HG03097 (cell line): ENCODE data around the gene SLC50A1.
"Not testable (repeated sequence)": the region's sequence is repeated elsewhere in the genome, so short reads cannot be mapped to it uniquely, and the experiment has no call there.

Source experiments
- ATAC-seq: cut with Tn5 transposase; IDR thresholded peaks from one replicate; pipeline ENCODE4 v1.9.1; 2021; ENCODE audit not compliant: unreplicated experiment, low FRiP score

Gene SLC50A1

DNA sequence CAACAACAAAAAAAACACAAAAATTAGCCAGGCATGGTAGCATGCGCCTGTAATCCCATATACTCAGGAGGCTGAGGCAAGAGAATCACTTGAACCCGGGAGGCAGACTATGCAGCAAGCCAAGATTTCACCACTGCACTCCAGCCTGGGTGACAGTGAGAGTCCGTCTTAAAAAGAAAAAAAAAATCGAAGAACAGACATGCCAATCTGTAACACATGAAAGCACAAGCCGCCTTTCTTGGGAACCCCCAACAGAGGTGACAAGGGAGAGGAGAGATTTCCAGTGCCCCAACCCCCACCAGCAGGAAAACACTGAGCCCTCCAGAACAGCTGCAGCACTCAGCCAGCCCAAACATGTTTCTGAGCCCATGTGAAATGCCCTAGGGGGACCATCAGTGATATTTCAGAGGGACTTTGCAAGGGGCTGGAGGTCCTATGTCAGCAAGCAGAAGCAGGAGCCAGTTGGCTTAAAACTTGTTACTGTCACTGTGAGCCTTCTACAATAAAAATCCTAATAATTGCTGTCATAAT is 22.1 kb upstream of the SLC50A1 start:
- ATAC-seq: no peak

DNA sequence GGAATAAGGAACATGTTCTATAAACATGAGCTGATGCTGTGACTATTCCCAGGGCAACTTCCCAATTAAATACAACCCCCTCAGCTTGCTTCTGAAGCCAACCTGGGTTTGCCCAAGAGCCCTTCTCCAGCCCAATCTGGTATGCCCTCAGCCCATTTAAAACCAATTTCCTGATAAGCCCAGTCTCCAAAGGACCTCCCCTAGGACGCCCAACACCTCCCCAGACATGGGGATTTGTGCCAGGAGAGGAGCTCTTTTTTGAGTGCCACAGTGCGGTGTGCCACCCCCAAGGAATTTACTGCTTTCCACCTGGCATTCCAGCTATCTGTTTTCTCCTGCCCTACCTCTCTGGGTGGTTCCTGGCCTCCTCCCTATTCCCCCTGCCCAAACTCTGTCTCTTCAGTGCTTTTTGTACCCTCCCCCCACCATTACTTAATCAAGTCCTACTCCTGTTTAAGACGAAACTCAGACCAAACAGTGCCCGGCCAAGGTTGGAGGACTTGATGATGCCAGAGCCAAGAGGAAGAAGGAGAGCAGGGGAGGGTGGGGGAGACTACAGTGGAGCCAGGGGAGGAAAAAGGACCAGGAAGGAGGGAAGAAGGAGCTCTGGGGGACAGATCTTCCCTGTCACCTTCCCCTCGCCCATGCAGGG is 19.4 kb upstream of the SLC50A1 start:
- no peak for ATAC-seq

DNA sequence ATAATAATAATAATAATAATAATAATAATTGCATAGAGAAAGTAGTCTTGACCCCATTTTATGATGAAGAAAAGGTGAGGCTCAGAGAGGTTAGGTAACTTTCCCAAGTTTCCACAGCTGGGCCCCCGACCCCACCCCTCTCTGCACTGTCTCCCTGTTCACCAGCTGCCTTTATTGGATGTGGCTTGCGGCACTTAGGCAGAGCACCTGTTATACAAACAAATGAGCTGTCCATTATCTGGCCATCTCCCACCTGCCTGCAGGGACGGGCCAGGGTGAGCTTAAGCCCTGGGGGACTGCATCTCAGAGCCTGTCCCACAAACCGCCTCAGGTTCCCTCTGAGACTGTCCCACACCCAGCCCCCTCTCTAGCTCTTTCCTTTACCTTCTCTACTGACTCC is 18.0 kb upstream of the SLC50A1 start:
- ATAC-seq: no peak

DNA sequence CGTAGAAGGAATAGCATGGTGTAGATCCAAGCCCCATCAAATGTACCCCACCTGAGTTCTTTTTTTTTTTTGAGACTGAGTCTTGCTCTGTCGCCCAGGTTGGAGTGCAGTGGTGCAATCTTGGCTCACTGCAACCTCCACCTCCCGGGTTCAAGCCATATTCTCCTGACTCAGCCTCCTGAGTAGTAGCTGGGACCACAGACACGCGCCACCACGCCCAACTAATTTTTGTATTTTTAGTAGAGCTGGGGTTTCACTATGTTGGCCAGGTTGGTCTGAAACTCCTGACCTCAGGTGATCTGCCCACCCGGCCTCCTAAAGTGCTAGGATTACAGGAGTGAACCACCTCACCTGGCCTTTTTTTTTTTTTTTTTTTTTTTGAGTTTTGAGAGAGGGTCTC is 17.6 kb upstream of the SLC50A1 start:
- ATAC-seq: not testable (repeated sequence)

DNA sequence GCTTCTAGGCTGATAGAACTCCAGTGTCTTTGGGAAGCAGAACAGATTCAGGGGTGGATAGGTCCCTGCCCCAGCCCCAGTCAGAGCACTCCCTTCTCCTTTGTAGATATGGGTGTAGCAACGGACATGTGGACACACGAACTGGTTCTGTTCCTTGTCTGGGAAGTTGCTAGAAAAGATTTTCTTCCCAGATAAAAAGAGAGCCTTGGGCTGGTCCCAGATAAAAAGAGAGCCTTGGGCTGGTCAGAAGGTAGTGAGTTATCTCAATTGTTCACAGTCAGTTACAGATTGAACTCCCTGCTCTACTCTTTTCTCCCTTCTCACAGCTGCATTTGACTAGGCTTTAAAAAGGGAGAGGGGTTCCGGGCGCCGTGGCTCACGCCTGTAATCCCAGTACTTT is 15.4 kb upstream of the SLC50A1 start:
- ATAC-seq: no peak

DNA sequence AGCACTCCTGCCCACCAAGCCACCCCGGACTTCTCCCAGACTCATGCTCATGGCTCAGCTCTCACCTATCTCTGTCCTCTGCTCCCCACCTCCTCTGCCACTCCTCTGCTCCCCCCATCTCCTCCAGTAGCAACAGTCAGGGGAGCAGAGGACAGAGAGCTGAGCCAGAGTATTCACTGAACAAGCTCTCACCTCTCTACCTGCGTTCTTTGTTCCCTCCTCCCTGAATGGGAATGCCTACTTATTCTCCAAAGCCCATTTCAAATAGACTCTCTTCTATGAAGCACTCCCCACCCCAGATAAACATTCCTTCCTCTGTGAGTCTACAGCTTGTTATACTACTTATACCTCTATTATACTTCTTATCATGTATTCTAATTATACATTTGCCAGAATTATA is 14.4 kb upstream of the SLC50A1 start:
- no peak for ATAC-seq

DNA sequence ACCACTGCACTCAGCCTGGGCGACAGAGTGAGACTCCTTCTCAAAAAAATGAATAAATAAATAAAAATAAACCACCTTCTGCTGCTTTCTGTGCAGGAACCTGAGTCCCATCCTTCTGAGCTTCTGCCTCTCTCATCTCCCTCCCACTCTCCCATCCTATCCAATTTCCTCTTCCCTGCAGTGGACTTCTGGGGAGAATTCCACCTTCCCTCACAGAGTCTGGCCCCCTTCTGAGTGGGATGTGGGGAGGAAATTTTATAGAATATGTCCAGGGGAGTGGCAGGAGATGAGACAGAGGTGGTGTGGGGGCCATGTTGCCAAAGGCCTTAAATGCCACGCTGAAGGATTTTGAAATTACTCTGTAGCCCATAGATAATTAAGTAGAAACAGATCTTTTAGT is 13.3 kb upstream of the SLC50A1 start:
- ATAC-seq: no peak

DNA sequence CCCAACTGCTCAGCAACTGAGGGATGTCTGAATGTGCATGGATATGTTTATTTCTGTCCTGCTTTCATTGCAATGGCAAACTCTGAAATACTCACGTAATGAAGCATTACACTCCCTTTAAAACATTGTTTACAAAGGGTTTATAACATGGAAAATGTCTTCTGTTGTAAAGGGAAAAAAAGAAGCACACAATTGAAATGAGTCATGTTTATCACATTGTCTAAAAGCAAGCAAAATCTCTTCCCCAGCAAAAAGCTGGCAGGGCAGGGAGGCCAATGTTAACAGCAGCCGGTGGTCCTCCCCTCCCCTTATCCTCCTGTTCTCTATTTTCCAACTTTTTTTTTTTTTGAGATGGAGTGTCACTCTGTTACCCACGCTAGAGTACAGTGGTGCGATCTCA is 11.9 kb upstream of the SLC50A1 start:
- no peak for ATAC-seq

DNA sequence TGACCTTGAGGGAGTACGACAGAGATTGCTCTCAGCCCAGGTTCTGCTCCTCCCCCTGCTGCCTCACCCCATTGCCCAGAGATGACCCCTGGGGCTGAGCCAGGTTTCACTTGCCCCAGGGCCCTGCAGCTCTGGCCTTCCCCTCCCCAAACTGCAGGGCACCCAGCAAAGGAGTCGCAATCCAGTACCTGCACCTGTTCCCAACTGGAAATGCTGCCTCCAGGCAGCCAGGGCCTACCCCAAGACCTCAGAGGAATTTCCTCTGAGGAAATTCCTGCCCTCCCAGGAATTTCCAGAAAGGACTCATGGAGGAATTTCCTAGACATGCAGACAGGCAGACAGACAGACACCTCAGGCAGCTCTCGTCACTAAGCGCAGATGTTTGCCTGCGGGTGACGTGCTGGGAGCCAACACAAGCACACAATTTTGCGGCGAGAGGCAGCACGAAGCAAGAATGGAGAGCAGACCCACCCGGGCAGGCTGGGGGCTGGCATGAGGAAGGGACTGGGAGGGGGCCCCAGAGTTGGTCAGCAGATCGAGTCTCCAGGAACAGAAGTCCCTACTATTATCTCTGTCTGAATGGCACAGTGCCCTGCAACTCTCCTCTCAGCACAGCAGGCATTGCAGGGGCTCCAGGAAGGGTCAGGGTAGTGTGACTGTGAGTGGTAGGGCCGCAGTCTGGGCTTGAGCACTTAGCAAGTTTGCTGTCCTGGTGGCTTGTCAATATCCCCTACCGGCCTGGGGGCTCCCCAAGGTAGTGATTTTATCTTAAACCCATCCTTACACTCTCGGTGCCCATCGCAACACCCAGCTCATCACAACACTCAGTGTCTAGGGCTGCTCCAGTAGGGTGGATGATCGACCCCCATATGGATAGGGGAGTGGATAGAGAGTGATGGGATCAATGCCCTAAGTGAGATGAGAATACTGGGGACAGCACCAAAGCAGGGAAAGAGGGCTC is 10.9 kb upstream of the SLC50A1 start:
- no peak for ATAC-seq

DNA sequence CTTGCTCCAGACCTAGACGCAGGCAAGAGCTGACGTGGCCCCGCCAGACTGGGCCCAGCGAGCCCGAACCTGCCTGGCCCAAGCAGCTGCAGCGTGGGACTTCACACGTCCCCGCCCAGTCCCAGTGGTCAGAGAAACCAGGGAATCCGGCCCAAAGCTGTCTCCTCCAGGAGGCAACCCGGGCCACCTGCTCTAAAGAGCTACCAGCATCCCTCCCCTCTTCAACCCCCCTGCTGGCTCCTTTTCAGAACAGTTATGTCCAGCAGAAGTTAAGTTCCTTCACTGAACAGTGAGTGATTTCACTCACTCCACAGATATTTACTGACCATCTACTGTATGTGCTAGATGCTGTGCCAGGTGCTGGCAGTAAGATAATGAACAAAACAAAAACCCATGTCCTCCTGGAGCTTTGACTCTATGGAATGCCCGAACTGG is 10.1 kb upstream of the SLC50A1 start:
- no peak for ATAC-seq

DNA sequence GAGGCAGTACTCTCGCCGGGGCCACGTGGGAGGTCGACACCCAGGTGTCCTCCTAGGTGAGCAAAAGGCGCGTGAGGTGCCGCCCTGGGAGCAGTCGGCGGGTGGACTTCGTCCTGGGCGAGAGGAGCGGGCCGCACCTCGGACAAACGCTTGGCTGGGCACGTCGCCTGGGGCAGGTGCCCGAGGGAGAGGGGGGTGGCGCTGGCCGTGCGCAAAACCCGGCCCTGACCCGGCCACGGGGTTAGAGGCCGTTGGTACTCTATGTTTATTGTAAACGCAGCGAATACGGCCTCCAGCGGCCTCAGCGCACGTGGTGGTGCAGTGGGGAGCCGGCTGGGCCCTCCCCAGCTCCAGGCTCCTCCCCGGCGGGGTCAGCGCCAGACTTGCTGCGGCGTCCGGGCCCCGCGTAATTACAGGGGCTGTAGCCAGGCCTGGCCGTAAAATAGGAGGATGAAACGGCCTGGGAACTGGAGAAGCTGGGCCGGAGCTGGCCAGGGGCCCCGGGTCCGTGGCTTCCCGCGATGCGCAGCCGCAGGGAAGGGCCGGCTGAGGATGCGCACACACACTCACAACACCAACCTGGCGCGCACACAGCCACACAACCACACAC is 9.6 kb upstream of the SLC50A1 start:
- ATAC-seq: no peak

DNA sequence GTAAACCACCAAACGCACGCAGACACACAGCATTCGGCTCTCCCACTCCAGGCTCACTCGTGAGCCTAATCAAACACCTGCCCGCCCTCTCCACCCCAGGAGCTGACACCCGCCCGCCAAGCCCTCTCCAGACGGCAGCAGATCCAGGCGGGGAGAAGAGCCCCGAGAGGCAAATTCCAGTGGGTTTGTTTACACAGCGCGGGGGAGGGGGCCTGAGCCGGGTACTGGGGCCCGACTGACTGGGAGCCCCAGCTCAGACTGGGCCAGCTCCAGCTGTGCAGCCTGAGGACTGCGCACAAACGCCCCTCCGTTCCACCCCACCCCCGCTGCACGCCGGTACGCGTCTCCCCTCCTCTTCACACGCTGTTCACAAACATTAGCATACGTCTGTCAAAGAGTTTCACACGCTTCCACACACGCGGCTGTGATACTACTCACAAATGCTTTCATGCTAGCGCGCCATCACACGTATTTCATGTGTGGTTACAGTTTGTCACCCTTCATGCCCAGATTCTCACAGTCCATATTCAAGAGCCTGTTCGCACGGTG is 9.0 kb upstream of the SLC50A1 start:
- no peak for ATAC-seq

DNA sequence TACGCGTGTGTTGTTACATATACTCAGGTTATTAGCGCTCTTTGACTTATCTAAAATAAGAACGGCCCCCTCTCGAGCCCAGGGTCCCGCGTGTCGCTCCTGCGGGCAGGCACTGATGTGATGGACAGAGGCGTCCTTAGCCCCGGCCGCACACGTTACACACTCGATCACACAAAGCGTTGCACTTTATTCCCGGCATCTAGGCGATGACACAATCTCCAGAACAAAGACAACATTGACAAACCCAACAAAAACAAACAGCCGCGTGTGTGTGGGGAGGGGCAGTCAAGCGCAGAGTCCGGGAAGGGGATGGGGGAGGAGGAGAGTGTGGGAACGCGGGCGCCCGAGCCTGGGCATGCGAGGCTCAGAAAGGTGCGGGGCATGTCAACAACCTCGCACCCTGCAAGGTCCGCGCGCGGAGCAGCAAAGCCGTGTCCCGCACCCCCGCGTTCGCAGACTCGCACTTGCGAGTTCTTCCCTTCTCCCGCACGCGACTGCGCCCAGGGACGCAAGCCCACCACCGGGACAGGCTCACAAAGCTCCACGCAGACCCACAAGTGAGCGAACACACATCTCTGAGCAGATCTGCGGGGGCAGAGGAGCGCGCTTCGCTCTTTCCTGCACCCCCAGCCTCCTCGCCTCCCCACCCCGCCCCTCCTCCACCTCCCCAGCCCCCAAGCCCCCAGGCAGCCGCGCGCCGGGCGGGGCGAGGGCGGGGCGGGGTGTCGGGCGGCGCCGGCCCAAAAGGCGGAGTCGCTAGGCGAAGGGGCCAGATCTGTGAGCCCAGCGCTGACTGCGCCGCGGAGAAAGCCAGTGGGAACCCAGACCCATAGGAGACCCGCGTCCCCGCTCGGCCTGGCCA is 8.3 kb upstream of the SLC50A1 start, which contains the start of gene EFNA1:
EFNA1 (plus strand) TSS at position 772 of the 862 bp plus-strand sequence. CDS start 102 bp downstream, outside the sequence.
- ATAC-seq: no peak

DNA sequence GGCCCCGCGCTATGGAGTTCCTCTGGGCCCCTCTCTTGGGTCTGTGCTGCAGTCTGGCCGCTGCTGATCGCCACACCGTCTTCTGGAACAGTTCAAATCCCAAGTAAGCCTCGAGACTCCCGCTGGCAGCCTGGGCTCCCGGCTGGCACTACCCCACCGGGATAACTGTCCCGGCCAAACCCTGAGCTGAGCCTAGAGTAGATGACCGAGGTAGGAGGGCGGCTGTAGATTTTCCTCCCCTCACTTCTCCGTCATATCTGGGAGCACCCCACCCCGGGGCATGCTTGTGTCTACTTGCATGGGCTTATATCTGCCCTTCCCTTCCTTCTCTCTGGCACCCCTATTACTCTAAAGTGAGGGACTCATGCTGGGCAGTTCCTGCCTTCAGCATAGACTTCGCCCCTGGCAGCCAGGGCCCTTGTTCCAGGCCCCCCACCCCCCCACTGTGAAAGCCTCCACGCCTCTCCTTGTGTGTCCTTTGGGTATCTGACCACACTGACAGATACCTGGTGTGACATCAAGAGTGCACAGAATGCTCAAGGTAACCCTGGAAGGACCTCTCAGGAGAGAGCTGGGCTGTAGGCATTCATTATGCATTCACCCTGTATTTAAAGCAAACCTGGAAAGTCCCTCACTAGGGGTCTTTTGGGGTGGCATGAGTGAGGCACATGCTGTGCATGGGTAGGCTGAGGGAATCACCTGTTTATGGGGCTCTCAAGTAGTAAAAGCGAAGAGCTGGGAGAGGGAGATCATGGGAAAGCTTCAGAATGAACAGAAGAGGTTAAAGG is 7.5 kb upstream of the SLC50A1 start:
- no peak for ATAC-seq

DNA sequence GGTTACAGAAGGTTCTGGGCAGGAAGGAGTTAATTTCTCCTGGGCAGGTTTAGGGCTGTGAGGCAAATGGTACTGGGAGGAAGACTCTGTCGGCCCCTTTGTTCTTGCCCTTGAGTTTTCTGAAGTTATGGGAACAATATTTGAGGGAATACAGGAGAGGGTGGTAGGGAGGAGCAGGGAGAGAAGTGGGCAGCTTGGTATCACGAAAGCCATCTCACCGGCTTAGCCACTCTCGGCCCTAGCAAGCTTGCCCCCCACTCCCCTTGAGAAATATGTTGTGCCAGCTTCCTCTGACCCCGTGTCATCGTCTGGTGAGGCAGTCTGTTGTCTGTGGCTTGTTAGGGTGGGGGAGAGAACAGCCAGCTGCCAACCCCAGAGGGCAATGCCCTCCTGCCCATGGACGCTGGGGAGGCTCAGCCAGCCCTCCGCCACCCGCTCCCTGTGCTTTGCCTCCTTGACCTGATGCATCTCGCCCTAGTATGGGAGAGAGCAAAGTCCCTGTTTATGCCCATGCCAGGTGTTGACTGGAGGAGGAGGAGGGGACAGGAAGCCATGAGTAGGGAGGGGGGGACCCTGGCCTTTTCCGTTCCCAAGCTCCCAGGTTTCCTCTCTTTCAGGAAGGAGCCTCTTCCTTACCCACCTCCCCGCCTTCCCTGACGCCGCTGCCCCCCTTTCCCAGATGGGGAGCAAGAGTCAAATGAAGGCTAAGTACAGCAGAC is 6.7 kb upstream of the SLC50A1 start:
- no peak for ATAC-seq

DNA sequence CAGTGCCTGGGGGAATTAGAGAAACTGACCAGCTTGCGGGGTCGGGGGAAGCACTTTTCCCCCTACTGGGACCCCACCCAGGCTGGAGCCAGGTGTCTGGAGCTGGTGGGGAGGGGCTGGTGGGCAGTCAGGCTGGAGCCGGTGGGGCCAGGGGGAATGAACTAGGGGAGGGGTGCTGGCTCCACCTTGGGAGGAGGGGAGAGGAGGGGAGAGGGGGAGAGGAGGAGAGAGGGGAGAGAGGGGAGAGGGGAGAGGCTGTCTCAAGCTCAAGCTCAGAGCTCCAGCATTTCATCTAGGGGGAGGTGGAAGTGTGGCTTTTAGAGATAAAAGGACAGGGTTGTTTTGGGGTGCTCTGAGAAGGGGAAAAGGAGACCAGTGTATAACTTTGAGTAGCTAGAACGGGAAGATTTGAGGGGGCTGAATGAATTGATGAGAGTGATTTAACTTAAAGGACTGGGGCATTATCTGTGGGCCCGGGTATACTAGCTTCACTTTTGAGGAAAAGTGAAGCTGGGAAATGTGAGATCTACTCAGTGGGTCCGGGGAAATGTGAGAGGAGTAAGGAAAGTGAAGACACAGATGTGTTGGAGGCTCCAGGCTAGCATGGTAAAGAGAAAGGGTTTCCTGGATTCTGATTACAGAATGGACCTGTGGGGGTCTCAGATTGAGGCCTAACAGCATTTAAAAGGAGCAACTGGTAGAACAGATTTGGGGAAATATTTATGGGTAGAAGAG is 5.2 kb upstream of the SLC50A1 start:
- ATAC-seq: no peak

DNA sequence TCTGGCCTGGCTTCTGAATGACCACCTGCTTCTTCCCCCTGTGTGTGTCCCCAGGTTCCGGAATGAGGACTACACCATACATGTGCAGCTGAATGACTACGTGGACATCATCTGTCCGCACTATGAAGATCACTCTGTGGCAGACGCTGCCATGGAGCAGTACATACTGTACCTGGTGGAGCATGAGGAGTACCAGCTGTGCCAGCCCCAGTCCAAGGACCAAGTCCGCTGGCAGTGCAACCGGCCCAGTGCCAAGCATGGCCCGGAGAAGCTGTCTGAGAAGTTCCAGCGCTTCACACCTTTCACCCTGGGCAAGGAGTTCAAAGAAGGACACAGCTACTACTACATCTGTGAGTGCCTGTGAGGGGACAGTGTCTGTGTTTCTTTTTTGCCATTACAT is 4.4 kb upstream of the SLC50A1 start:
- no peak for ATAC-seq

DNA sequence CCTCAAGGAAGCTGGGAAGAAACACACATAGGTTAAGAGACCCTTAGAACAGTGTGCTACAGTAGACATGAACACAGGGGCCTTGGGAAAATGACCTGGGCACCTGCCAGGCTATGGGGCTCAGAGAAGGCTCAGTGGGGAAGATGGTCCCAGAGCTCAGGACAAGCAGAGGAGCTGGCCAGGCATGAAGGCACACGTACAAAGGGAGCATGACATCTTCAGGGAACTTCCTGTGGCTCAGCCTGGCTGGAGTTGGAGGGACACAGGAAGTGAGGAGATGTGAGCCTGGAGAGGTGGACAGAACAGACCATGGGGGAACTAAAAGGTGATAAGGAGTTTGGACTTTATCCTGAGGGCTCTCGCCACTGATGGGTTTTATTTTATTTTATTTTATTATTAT is 3.8 kb upstream of the SLC50A1 start:
- ATAC-seq: no peak
